Brain microvascular endothelial cell (primary cell): ENCODE results near the gene ZMYND8.
A peak's percentile ranks its signal among the peaks of the same experiment; 100 is the strongest.
"Not testable (repeated sequence)": the region's sequence is repeated elsewhere in the genome, so short reads cannot be mapped to it uniquely, and the experiment has no call there.

Source experiments
- DNase-seq: peaks from one replicate; pipeline ENCODE4 v3.0.0-alpha.2; 2020
- H3K27ac ChIP-seq: fragments of 250-450 bp; sonication (Bioruptor Pico); 2 replicates; pipeline ENCODE4 v1.5.1; 2020; ENCODE audit warnings: mild to moderate bottlenecking, moderate library complexity
- H3K27me3 ChIP-seq: fragments of 250-450 bp; sonication (Bioruptor Pico); replicated peaks from 2 replicates; pipeline ENCODE4 v1.5.1; 2020; ENCODE audit warnings: mild to moderate bottlenecking
- H3K36me3 ChIP-seq: fragments of 250-450 bp; sonication (Bioruptor Pico); replicated peaks from 2 replicates; pipeline ENCODE4 v1.5.1; 2020; ENCODE audit warnings: mild to moderate bottlenecking
- H3K4me3 ChIP-seq: 2 replicates; pipeline ENCODE4 v1.5.1; 2011; ENCODE audit warnings: low read depth, mild to moderate bottlenecking, control low read depth, low read length, moderate library complexity
- CTCF ChIP-seq: IDR thresholded peaks from 2 replicates; pipeline ENCODE4 v1.5.1; 2011; ENCODE audit warnings: low read depth, mild to moderate bottlenecking, moderate library complexity, low read length, control low read depth, inconsistent platforms; ENCODE audit errors: missing control alignments
- in situ Hi-C: cut with HindIII; loops from 2 replicates; pipeline ENCODE4 v1.10.0; 2017; ENCODE audit warnings: low sequenced_read_pairs, low pct_ligation_motif_present

ZMYND8 gene

GRCh38 chr20:47311967-47312681 is 44.4 kb downstream of the ZMYND8 start:
- H3K4me3 ChIP-seq, result no peak overlapping the region
- peaks cover 37% of the 10 kb centered on the region for H3K36me3 ChIP-seq
- in situ Hi-C loops, result no loop called here
- H3K27me3 ChIP-seq, result no peaks in the 10 kb centered on the region
- no peak overlapping the region for H3K27ac ChIP-seq
- TF ChIP-seq CTCF, result peak; percentile 21
- no peak for DNase-seq

- Histone ChIP-seq H3K27me3 (no peaks in the 10 kb centered on the region), H3K36me3 (peaks cover 37% of the 10 kb centered on the region), H3K27ac (no peak overlapping the region), H3K4me3 (no peak overlapping the region)
- in situ Hi-C loops, result no loop called here
- no peak for DNase-seq
- TF ChIP-seq CTCF, result no peak
Measured at GRCh38 chr20:47311211-47311610, 45.3 kb downstream of the ZMYND8 start.

GRCh38 chr20:47310729-47311128 is 45.8 kb downstream of the ZMYND8 start:
- H3K4me3 ChIP-seq, result no peak overlapping the region
- H3K27ac ChIP-seq, result no peak overlapping the region
- H3K27me3 ChIP-seq, result no peaks in the 10 kb centered on the region
- in situ Hi-C loops, result no loop called here
- no peak for DNase-seq
- H3K36me3 ChIP-seq, result peaks cover 41% of the 10 kb centered on the region
- no peak for TF ChIP-seq CTCF

GRCh38 chr20:47309806-47310426 is 46.6 kb downstream of the ZMYND8 start:
- in situ Hi-C loops, result no loop called here
- H3K27ac ChIP-seq, result peak overlapping the region; percentile 13
- no peak for DNase-seq

GRCh38 chr20:47309394-47309793 is 47.1 kb downstream of the ZMYND8 start:
- no peak for TF ChIP-seq CTCF
- in situ Hi-C loops, result no loop called here
- H3K27me3 ChIP-seq, result no peaks in the 10 kb centered on the region
- DNase-seq, result no peak
- H3K27ac ChIP-seq, result no peak overlapping the region
- peaks cover 51% of the 10 kb centered on the region for H3K36me3 ChIP-seq
- H3K4me3 ChIP-seq, result no peak overlapping the region

More at GRCh38 chr20:47309806-47310426, 46.6 kb downstream of the ZMYND8 start:
- H3K36me3 ChIP-seq, result peaks cover 46% of the 10 kb centered on the region
- H3K27me3 ChIP-seq, result no peaks in the 10 kb centered on the region
- no peak for TF ChIP-seq CTCF
- no peak overlapping the region for H3K4me3 ChIP-seq

GRCh38 chr20:47307569-47307968 is 48.9 kb downstream of the ZMYND8 start:
- H3K4me3 ChIP-seq, H3K27ac ChIP-seq, DNase-seq, in situ Hi-C loops, H3K27me3 ChIP-seq: not testable (repeated sequence)
- peaks cover 60% of the 10 kb centered on the region for H3K36me3 ChIP-seq
